ENCODE data around the gene FOXP1.

FOXP1 gene

GRCh38 chr3:71264840-71265239, 318.7 kb downstream of the FOXP1 start:
- TF ChIP-seq CTCF (conservative IDR thresholded peaks at IDR 0.05) = no peak
- H3K27ac ChIP-seq = no peak overlapping the region

GRCh38 chr3:71262364-71263265, 320.9 kb downstream of the FOXP1 start:
- TF ChIP-seq CTCF (conservative IDR thresholded peaks at IDR 0.05) = no peak
- no peak overlapping the region for H3K27ac ChIP-seq

- H3K27ac ChIP-seq = no peak overlapping the region
- TF ChIP-seq CTCF (conservative IDR thresholded peaks at IDR 0.05) = no peak
Observed at GRCh38 chr3:71260782-71261181, 322.7 kb downstream of the FOXP1 start.

GRCh38 chr3:71258526-71258925, 325.0 kb downstream of the FOXP1 start:
- no peak for TF ChIP-seq CTCF (conservative IDR thresholded peaks at IDR 0.05)
- no peak overlapping the region for H3K27ac ChIP-seq

- TF ChIP-seq CTCF (conservative IDR thresholded peaks at IDR 0.05) = no peak
- no peak overlapping the region for H3K27ac ChIP-seq
Observed at GRCh38 chr3:71258116-71258515, 325.4 kb downstream of the FOXP1 start.

- no peak for TF ChIP-seq CTCF (conservative IDR thresholded peaks at IDR 0.05)
- H3K27ac ChIP-seq = no peak overlapping the region
Observed at GRCh38 chr3:71255498-71255897, 328.0 kb downstream of the FOXP1 start.

- H3K27ac ChIP-seq = no peak overlapping the region
- no peak for TF ChIP-seq CTCF (conservative IDR thresholded peaks at IDR 0.05)
Observed at GRCh38 chr3:71254281-71255057, 329.1 kb downstream of the FOXP1 start.

Measured in VCaP (cell line).